HG03280 (cell line): Measurements from ENCODE around the gene PPP6R3.

Source experiments
- ATAC-seq: cut with Tn5 transposase; IDR thresholded peaks from one replicate; pipeline ENCODE4 v1.9.1; 2021; ENCODE audit warnings: mild to moderate bottlenecking, moderate library complexity; ENCODE audit not compliant: unreplicated experiment

PPP6R3 gene

GRCh38 chr11:68661014-68661413 lies 200.5 kb downstream of the PPP6R3 start:
- ATAC-seq: no peak

- ATAC-seq: no peak
These were observed 201.4 kb downstream of the PPP6R3 start for GRCh38 chr11:68661697-68662603.

GRCh38 chr11:68663482-68664010 lies 203.0 kb downstream of the PPP6R3 start:
- ATAC-seq: no peak

GRCh38 chr11:68664141-68664540 lies 203.6 kb downstream of the PPP6R3 start:
- no peak for ATAC-seq

GRCh38 chr11:68664906-68665305 lies 204.4 kb downstream of the PPP6R3 start:
- no peak for ATAC-seq
